Hematopoietic multipotent progenitor cell (in vitro differentiated cells): ENCODE results near the gene NATD1. TPM values are rescaled to one million over a fixed set of nuclear protein-coding genes. Genes with fewer than 3 reads are reported as not detected.
A peak's percentile ranks its signal among the peaks of the same experiment; 100 is the strongest.

Source experiments
- DNase-seq, 3 donors: peaks; one replicate each; pipeline ENCODE4 v3.0.0-alpha.2; 2011 to 2015; ENCODE audit warnings: low read depth in 2 of 3, low spot score in 2 of 3
- total RNA-seq: library from RNA; depleted of rRNA; stranded (reverse); fragments of >200 nt; gene quantifications from one replicate; pipeline ENCODE4 v1.2.3, GENCODE V29; 2012

Gene NATD1
- total RNA-seq, 1 donor, result 8.6 TPM

- DNase-seq, result no peak
Observed at GRCh38 chr17:21291357-21291756, 38.1 kb upstream of the NATD1 start.

DNA sequence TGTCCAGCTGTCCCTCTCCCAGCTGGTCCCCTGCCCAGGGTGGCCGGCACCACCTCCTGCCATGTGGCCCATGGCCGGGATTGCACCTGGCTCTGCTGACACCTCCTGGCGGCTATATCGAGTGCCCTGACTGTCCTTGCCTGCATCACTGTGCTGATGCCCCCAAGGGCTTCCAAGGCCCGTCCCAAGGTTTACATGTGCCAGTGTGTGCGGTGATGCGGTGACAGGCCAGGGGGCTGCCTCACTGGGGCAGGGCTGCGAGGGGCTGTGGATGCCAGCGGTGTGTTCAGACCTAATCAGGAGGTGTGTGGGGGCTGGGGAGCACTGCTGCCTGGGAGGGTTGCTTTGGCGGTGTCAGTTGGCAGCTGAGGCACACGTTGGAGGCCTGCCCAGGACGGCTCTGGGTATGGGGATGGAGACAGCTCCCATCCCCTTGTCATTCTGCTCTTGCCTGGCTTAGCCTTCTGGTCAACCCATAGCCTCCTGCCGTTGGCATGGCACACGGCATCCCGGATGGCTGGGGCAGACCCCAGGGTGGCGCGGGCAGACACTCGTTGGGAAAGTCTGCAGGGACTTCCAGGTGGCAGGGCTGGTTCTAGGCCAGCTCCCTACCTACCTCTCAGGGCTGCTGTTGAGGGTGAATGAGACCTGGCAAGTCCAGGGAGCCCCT lies 36.8 kb upstream of the NATD1 start:
- DNase-seq, result no peak

DNA sequence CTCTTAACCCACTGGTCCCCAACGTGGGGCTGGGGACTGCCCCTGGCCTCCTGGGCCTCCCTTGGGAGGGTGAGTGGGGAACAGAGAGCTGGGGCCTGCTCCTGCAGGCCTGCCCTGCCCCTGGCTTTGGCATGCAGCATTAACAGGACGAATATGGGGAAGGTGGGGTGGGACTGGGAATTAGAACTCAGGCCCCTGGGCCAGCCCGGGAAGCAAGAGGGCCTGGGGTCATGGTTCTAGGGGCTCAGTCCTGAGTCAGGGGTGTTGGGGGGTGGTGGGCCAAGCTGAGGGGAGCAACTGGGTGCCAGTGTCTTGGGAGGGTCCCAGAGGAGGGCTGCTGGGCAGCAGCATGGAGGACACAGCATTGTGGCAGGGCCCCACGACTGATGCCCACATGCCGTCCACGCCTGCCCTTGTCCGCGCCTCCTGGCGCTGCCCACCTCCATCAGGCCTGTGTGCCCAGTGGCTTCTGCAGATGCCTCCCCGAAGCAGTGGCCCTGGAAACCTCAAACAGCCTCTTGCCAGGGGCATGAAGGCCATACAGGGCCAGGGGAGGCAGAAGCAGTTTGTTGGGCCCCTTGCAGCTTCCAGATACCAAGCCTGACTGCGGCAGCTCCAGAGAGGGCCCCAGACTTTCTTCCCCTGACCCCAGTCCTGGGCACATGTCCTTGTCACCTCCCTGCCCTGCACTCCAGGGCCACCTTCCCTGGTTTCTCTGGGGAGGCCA lies 36.1 kb upstream of the NATD1 start:
- no peak for DNase-seq

GRCh38 chr17:21288571-21289017 lies 35.4 kb upstream of the NATD1 start:
- DNase-seq, result peak in 2 of 3 donors; percentile 59 to 64

DNA sequence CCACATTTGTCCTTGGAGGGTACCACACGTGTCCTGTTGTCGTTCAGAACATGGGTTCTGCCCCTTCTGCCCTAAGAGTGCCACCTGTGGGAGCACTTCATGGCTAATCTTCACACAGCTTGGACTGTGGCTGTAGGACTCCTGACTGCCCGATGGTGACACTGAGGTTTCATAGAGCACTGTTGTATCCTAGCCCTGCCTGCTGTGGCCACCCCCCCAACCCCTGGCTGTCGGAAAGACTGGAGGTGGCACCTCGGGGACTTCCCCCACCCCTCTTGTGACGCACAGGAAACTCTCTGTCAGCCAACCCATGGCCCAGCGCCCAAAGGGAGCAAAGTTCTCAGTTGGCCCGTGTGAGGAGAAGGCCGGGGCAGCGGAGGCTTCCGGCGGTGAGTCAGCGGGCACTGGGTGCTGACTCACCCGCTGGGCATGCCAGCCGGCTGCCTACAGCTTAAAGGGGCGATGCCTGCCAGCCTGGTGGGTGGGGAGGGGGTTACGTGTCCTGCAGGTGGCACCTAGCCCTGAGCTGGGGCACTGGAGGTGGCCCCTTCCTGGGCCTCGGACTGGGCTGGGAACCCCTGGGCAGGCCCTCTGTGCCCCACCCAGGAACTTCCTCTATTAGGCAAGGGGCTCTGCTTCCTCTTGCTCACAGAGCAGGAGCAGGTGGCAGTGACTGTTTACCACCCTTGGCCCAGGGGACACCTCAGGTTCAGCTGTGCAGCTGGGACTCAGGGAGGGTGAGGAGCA lies 34.7 kb upstream of the NATD1 start:
- DNase-seq, result peak; percentile 83 to 100 (median 99)

DNA sequence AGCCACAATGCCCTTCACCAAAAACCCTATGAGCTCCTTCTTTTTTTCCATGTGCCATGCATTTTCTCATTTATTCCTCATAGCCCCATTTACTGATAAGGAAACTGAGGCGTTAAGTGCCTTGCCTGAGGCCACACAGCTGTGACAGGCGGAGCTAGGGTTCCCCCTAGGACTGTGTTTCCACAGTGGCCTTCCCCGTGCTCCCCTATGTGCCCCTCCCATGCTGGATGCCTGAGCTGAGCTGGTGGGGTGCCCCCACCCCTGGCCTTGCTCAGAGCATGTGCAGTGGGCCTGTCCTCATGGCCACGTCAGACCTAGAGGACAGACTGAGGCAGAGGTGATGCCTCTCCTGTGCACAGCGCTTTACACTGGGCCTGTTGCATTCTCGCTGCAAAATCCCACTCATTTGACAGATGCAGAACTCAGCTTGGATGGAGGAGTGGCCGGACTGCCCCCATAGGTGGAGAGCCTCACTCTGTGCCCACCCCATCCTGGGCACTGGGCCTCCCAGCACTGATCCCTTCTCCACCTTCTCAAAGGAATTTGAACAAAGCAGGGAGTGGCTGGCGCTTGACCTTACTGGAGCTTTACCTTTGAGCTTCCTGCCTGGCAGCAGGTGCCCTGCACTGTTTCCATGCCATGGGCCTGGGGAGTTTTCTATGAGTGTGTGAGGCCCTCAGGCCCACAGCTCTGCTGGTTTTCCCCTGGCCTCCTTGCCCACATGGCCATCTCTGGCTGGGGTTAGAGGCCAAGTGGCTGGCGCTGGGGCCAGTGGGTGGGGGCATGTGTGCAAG lies 33.9 kb upstream of the NATD1 start:
- DNase-seq, result no peak

DNA sequence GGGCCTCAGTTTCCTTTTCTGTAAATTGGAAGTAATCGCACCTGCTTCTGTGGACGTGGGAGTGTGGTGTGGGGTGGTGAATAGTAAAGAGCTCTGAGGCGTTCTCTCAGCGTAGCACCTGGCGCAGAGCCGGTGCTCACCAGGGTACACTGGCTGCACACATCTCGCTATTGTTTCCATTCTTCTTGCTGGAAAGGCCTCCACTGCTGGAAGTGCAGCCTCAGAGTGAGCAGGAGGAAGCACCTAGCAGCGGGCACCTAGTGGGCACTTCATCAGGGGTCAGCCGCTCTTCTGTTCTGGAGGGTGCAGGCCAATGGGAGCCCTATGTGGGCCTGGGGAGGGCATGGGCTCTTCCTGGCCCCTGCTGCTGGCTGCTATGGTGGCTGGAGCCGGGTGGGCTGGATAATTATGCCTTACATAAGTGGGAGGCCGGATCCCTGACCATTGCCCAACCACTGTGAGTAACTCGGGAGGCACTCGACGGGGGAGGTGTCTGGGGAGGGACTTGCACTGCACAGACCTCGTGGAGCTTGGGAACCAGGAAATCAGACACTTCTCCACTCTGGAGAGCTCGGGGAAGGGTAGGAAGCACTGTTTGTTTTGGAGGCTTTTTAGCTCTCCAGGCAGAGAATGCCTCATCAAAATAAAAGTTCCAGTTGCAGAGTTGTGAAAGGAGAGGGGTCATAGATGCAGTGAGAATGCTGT lies 33.0 kb upstream of the NATD1 start:
- DNase-seq, result no peak

- DNase-seq, result no peak
Observed at GRCh38 chr17:21285164-21286065, 32.2 kb upstream of the NATD1 start.

- peak; percentile 78 to 99 (median 98) for DNase-seq
Observed at GRCh38 chr17:21284319-21285163, 31.3 kb upstream of the NATD1 start, which contains the start of gene MAP2K3. MAP2K3 (plus strand) TSS chr17:21284711; CDS start chr17:21284921, 210 bp downstream.

- DNase-seq, result peak in 1 of 3 donors; percentile 40
Observed at GRCh38 chr17:21283482-21284318, 30.5 kb upstream of the NATD1 start.

- DNase-seq, result no peak
Observed at GRCh38 chr17:21282850-21283249, 29.6 kb upstream of the NATD1 start.

GRCh38 chr17:21282231-21282630 lies 29.0 kb upstream of the NATD1 start:
- DNase-seq, result no peak

- DNase-seq, result peak; percentile 83 to 90 (median 84)
Observed at GRCh38 chr17:21280081-21280518, 26.9 kb upstream of the NATD1 start.

DNA sequence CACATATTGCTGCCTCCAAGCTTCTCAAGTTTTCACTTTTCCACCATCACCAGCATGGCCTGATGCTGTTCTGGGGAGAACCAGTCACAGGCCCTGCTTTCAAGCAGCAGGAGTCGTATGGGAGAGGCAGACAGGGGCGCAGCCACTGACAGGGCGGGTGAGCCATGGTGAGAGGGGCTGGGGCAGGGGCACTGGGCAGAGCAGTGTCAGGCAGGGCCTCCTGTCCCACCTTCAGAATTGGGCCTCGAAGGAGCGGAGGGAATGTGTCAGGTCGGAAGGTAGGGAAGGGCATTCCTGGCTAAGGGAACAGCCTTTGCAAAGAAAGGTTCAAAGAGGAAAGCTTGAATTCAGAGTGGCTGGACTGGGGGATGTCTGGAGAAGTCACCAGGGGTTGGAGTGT lies 26.4 kb upstream of the NATD1 start:
- no peak for DNase-seq

DNA sequence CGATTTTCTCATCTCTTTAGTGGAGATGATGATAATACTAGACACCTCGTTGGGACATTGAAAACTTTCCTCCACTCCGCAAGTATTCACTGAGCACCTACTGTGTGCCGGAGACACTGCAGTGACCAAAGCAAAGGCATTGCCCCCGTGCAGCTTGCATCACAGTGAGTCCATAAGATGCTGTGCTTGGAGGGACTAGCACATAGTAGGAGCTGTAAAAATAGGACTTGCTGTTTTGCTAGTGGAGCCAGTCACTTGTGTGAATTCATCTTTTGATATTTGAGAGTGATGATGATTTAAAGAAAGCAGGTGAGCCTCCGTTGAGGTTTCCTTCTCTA lies 26.0 kb upstream of the NATD1 start:
- DNase-seq, result no peak

DNA sequence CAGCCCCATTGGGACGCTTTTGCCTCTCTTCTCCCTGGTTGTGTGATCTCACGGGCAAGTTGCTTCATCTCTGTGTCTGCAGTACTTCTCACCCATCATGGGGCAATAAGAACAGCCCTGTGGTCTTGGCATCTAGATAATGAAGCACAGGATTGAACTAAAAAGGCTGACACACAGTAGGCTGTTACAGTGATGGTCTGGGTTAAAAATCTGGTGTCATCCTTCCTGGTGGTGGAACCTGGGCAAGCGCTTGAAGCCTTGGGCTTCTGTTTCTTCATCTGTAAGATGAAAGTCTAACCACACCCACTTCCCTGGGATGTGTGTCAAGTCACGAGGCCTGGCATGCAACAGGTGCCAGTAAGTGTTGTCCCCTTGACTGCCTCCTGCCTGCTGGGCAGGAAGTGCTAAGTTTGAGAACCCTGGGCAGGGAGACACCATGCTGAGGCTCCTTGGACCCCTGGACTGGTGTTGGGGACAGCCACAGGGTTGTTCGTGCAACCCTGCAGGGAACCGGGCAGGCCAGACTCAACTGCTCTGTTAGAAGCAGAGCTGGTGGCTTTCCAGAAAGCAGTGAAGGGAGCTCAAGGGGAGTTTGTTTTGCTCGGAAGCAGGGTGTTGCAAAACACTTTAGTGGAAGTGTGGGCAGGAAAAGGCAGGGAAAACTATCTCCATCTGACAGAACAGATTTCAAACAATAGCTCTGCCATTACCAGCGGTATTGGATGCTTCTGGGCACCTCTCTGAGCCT lies 25.4 kb upstream of the NATD1 start:
- DNase-seq, result peak in 2 of 3 donors; percentile 60 to 65
